LNCaP clone FGC (cell line): Measurements from ENCODE around the gene EIF5.

ENCODE experiments used
- DNase-seq: peaks from one replicate; pipeline ENCODE4 v3.0.0-alpha.2; 2011; ENCODE audit warnings: low read depth
- H3K4me3 ChIP-seq: 2 replicates; pipeline ENCODE4 v1.5.1; 2011; ENCODE audit warnings: mild to moderate bottlenecking, low read depth, low read length, control low read depth
- TF ChIP-seq, protein P1 (sequence below): IDR thresholded peaks from 2 replicates; pipeline ENCODE4 v1.5.1; 2012; ENCODE audit warnings: mild to moderate bottlenecking; ENCODE audit not compliant: control insufficient read depth, insufficient read depth; ENCODE audit errors: extremely low read depth

The EIF5 gene

GRCh38 chr14:103393676-103394626 lies 59.9 kb downstream of the EIF5 start:
- TF ChIP-seq, protein P1, sequence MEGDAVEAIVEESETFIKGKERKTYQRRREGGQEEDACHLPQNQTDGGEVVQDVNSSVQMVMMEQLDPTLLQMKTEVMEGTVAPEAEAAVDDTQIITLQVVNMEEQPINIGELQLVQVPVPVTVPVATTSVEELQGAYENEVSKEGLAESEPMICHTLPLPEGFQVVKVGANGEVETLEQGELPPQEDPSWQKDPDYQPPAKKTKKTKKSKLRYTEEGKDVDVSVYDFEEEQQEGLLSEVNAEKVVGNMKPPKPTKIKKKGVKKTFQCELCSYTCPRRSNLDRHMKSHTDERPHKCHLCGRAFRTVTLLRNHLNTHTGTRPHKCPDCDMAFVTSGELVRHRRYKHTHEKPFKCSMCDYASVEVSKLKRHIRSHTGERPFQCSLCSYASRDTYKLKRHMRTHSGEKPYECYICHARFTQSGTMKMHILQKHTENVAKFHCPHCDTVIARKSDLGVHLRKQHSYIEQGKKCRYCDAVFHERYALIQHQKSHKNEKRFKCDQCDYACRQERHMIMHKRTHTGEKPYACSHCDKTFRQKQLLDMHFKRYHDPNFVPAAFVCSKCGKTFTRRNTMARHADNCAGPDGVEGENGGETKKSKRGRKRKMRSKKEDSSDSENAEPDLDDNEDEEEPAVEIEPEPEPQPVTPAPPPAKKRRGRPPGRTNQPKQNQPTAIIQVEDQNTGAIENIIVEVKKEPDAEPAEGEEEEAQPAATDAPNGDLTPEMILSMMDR = peak; percentile 45
- no peak for DNase-seq
- no peak overlapping the region for H3K4me3 ChIP-seq
